H54 (cell line): ENCODE results near the gene XRCC1.

ENCODE experiments used
- DNase-seq: peaks from one replicate; pipeline ENCODE4 v3.0.0; 2011; ENCODE audit warnings: low spot score, mixed read lengths; ENCODE audit not compliant: insufficient read length
- FAIRE-seq: peaks from 3 replicates; lab custom pipeline; 2011; peaks lifted over from hg19 to GRCh38; lab: Jason Lieb, UNC
- POLR2A ChIP-seq: IDR thresholded peaks from 2 replicates; pipeline ENCODE4 v1.6.1; 2011; ENCODE audit warnings: low read depth, mild to moderate bottlenecking, low read length

Gene XRCC1

GRCh38 chr19:43575156-43575950, at the start of gene XRCC1, which contains the start of gene PINLYP:
TSS of gene XRCC1 (minus strand) at chr19:43575527. CDS start at chr19:43575458, 69 bp downstream.
TSS of gene PINLYP (plus strand) at chr19:43575801. CDS start at chr19:43577192, 1,391 bp downstream.
- TF ChIP-seq POLR2A: peak; percentile 60
- DNase-seq (peak; percentile 99), FAIRE-seq (peak; percentile 90)

DNA sequence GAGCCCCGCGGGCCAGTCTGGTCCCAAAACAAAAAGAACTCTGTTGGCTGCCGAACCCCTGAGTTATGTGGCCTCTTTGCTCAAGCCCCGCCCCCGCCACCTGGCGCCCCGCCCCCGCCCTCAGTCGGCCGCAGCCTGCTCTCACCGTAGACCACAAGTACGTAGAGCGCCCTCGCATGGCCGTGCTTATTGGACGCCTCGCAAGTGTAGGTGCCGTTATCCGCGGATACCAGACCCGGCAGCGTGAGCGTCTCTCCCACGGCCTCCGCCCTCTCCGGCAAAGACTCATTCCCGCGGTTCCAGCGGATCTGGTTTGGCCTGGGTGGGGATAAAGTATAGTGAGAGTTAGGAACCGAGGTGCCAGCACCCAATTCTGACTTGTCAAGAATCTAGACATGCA, 49.6 kb upstream of the XRCC1 start:
- FAIRE-seq: no peak
- no peak for TF ChIP-seq POLR2A
- DNase-seq: no peak

DNA sequence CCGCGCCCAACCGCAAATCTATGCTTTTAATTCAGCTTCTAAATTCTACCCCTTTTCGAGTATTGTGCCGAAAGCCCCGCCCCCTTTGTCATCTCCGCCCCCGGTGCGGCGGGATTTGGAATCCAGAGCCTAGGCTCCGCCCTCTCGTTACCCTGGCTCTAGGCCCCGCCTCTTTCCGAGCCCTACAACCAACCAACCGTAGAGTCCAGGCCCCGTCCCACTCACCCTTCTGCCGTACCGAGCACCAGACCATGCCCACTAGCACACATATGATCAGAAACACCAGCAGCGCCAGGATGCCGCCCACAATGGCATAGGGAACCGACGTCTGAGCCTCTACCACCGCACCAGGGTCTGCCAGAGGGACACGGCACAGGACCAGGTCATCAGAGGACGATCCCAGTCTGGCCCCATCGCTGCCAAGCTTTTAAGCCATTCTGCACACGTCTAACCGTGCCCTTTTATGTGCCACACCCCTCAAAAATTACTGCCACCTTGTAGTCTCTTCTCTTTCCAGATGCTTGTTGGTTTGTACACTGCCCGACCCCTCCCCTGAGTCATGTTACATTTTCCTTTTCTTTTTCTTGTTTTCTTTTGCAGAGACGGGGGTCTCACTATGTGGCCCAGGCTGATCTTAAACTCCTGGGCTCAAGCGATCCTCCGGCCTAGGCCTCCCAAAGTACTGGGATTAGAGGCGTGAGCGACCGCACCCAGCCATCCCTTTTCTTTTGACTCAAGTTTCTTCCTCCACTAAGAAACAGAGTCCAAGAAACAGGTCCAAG, 48.8 kb upstream of the XRCC1 start:
- no peak for FAIRE-seq
- DNase-seq: no peak
- TF ChIP-seq POLR2A: no peak

DNA sequence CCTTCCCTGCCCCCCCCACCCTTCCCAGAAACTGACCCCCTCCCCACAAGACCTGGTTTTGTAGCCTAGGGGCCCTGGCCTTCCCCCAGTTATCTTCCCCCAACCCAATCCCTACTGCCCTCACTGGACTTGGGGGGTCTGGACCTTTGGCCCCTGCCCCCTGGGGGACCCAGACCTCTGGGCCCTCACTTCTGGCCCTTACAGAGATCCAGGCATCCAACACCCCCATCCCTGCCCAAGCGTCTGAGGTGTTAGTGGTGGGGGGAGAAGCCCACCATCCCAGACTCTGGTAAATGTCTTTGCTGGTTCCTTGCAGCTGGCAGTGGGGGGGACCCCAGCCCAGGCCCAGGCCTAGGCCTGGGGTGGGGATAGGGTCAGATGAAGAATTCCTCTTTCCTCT, 47.6 kb upstream of the XRCC1 start:
- no peak for DNase-seq
- no peak for FAIRE-seq
- no peak for TF ChIP-seq POLR2A

DNA sequence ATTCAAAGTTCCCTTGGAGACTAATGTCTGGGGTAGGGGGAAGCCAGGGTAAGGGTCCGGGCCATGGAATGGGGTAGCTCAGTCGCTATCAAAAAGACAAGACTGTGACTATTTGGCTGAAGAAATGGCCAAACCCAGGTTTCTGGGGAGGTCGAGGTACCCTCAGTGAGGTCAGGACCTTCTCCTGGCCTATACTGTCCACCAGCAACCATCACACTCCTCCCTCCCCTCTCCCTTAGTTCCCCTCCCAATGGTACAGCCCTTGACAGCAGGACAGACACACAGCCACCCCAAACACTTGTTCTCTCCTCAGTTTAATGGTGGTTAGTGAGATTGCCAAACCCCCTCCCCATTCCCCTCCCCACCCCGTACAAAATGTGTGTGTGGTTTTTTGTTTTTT, 46.7 kb upstream of the XRCC1 start:
- no peak for TF ChIP-seq POLR2A
- no peak for FAIRE-seq
- DNase-seq: no peak

DNA sequence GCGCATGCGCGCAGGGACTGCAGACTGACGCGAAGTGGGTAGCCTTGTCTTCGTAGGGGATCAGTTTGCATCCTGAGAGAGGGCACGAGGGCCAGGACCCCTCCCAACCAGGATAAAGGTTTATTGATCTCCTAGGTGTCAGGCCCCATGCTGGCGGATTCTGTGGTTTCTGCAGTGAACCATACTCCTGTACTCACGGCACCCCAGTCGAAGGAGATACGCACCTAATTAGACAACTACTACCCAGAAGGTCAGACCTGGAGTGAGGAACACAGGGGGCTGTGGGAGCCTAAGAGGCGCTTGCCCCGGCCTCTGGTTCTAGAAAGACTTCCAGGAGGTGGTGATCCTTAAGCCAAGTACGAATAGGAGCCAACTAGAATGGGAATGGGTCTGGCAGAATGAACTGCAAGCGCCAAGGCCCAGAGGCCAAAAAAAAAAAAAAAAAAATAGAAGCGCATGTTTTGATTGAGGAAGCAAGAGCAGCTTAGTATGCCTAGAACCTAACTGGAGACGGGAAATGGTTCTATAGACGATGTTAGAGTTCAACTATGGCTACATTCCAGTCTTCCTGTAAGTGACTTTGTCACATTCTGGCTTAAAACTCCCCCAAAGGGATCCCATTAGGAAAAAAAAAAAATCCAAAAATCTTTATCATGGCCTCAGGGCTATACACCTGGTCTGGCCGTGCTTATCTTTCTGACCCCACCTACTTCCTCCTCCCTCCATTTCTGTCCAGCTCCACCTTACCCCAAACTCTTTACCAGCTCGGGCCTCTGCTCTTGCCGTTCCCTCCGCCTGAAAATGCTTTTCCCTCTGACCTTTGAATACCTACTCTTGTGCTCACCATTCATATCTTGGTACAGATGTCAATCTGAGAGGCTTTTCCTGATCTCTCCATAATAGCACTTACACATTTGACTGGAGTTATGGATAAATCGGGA, 45.0 kb upstream of the XRCC1 start:
- no peak for FAIRE-seq

GRCh38 chr19:43619262-43620060, 44.1 kb upstream of the XRCC1 start, which contains the start of gene ZNF428:
TSS of gene ZNF428 (minus strand) at chr19:43619629. CDS start at chr19:43614304, 5,325 bp downstream.
- peak; percentile 91 for TF ChIP-seq POLR2A
- DNase-seq (peak; percentile 97), FAIRE-seq (peak; percentile 41)

More for the DNA sequence above, 45.0 kb upstream of the XRCC1 start:
- DNase-seq: no peak
- no peak for TF ChIP-seq POLR2A

GRCh38 chr19:43618921-43619261, 43.6 kb upstream of the XRCC1 start:
- no peak for FAIRE-seq
- no peak; the same call in 1 of the 2 replicates for TF ChIP-seq POLR2A
- no peak for DNase-seq

DNA sequence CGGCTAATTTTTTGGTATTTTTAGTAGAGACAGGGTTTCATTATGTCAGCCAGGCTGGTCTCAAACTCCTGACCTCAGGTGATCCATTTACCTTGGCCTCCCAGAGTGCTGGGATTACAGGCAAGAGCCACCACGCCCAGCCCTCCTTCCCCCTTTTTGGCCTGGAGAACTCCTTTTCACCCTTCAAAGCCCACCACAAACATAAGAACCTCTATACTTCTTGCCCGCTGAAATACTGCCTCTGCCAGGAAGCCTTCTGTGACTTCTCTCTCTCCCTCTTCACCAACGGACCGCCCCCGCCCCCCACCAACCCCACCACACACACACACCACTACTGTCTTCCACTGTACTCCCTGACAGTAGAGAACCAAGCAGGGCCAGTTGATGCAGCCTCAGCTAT, 41.6 kb upstream of the XRCC1 start:
- DNase-seq (no peak), FAIRE-seq (no peak)
- no peak for TF ChIP-seq POLR2A

DNA sequence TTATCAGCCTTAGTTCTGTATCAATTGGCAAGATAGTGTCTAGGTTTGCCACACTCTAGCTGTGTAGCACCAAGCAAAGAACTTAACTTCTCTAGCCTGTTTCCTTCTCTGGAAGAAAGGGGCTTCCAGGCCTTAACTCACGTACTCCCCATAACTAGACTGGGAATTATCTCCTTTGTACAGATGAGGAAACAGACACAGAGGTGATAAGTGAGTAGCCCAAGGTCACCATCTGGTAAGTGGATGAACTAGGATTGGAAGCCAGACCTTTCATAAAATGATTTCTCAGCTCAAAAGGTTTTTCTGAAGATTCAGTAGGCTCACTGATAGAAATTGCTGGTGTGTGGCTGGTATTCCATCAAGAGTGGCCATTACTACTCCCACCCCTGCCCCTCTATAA, 41.0 kb upstream of the XRCC1 start:
- no peak for DNase-seq
- TF ChIP-seq POLR2A: no peak
- no peak for FAIRE-seq

- TF ChIP-seq POLR2A: no peak
- FAIRE-seq: no peak
- no peak for DNase-seq
Measured at GRCh38 chr19:43612374-43612773, 37.0 kb upstream of the XRCC1 start.

- TF ChIP-seq POLR2A: no peak
- FAIRE-seq (no peak), DNase-seq (no peak)
Measured at GRCh38 chr19:43611788-43612187, 36.5 kb upstream of the XRCC1 start, which contains the start of gene SRRM5. TSS of gene SRRM5 (plus strand) at chr19:43612088. CDS start at chr19:43612122, 34 bp downstream.
